HG03558 (cell line): Measurements from ENCODE around the gene CHRDL2.
"Not testable (repeated sequence)": the region's sequence is repeated elsewhere in the genome, so short reads cannot be mapped to it uniquely, and the experiment has no call there.

Experiments
- ATAC-seq: cut with Tn5 transposase; IDR thresholded peaks from one replicate; pipeline ENCODE4 v1.9.1; 2021; ENCODE audit warnings: moderate number of reproducible peaks; ENCODE audit not compliant: unreplicated experiment; ENCODE audit errors: extremely low read depth

The CHRDL2 gene, protein sequence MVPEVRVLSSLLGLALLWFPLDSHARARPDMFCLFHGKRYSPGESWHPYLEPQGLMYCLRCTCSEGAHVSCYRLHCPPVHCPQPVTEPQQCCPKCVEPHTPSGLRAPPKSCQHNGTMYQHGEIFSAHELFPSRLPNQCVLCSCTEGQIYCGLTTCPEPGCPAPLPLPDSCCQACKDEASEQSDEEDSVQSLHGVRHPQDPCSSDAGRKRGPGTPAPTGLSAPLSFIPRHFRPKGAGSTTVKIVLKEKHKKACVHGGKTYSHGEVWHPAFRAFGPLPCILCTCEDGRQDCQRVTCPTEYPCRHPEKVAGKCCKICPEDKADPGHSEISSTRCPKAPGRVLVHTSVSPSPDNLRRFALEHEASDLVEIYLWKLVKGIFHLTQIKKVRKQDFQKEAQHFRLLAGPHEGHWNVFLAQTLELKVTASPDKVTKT

GRCh38 chr11:74731301-74732094, at the start of gene CHRDL2:
CHRDL2 (minus strand) TSS chr11:74731426; CDS start chr11:74730888, 538 bp downstream.
- no peak for ATAC-seq

- no peak for ATAC-seq
Measured at GRCh38 chr11:74780248-74781005, 49.2 kb upstream of the CHRDL2 start.

DNA sequence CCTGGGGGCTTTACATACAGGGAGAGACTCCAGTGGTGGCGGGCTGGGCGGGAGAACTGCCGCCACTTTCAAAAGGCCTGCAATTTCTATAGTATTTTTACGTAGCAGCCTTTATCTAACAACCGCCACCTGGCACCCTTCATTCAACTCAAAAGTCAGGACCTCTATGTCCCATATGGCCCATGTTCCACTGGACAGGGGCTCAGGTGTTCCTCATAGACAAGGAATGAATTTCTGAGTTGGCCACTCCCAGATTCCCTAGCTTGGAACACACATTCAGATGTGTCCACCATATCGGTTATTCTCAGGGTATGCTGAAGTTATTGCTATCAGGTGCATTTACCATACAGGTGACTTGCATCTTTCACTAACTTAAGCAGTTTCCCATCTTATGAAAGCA, 47.4 kb upstream of the CHRDL2 start:
- ATAC-seq, result no peak

GRCh38 chr11:74777877-74778276, 46.7 kb upstream of the CHRDL2 start:
- no peak for ATAC-seq

- no peak for ATAC-seq
Measured at GRCh38 chr11:74777038-74777437, 45.8 kb upstream of the CHRDL2 start.

DNA sequence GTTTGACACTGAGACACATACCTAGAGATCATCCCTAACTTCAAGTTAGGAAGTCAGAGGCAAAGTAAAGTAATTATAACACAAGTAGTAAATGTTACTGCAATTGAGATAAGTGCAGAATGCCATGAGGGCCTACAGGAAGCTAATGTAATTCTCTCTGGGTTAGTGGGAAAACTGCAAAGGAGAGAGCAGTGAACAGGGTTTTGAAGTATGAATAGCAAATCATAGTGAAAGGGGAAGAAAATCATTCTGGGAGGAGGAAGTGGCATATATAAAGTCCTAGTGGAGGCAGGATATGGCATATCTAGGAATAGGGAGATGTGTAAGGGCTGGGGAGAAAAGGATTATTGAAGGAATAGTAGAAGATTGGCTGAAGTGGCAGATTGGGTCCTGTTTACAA, 45.3 kb upstream of the CHRDL2 start:
- no peak for ATAC-seq

- no peak for ATAC-seq
Measured at GRCh38 chr11:74775762-74776161, 44.5 kb upstream of the CHRDL2 start.

DNA sequence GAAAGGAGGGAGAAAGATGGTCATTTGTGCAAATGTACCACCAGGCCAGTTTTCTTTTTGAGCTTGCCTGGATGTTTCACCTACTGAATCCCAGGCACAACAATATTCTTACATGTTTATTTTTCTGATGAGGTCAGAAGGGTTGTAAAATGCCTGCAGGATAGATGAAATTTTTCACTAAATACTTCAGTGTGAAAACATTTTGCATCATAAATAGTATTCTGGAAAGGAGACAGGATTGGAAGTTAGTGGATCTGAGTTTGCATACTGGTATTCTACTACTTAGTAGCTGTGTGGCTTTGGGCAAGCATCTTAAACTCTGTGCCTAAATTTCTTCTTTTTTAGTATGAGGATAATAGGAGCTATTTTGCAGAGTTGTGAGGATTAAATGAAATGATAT, 42.2 kb upstream of the CHRDL2 start:
- ATAC-seq, result no peak

- no peak for ATAC-seq
Measured at GRCh38 chr11:74771139-74771538, 39.9 kb upstream of the CHRDL2 start.

GRCh38 chr11:74770456-74770855, 39.2 kb upstream of the CHRDL2 start:
- no peak for ATAC-seq

GRCh38 chr11:74769055-74769707, 38.0 kb upstream of the CHRDL2 start:
- ATAC-seq, result no peak

DNA sequence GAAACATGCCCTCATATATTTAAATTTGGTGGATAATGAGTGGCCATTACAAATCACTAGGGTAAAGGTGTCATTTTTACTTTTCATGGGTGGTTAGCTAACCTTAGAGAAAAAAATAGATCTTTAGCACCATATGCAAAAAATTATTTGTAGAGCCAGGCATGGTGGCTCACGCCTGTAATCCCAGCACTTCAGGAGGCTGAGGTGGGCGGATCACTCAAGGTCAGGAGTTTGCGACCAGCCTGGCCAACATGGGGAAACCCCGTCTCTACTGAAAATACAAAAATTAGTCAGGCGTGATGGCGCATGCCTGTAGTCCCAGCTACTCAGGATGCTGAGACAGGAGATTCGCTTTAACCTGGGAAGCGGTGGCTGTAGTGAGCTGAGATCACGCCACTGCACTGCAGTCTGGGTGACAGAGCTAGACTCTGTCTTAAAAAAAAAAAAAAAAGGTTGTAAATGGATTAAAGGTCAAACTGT, 37.0 kb upstream of the CHRDL2 start:
- peak; percentile 60 for ATAC-seq

GRCh38 chr11:74766905-74767304, 35.7 kb upstream of the CHRDL2 start:
- no peak for ATAC-seq

- no peak for ATAC-seq
Measured at GRCh38 chr11:74756571-74756970, 25.3 kb upstream of the CHRDL2 start.

DNA sequence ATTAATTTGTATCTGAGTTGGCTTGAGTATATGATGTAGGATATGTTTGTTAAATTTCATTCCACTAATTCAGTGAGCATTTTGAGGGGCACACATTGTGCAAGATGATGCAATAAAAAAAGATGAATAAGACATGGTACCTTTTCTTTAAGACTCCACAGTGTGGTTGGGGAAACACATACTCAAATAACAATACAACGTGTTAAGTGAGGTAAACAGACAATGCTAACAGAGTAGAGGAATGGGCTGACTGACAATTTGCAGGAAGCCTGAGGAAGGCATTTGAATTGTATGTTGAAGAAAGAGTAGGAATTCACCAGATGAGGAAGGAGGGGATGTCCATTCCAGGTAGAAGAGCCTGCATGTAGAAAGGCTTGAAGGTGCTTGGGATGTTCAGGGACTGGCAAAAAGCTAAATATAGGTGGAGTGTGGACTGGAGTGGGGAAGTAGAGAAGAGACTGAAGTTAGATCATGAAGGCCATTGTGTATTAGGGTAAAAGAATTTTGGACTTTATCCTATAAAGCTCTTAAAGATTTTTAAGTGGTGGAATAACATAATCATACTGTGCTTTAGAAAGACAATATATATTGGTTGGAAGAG, 24.3 kb upstream of the CHRDL2 start:
- ATAC-seq, result no peak

GRCh38 chr11:74754507-74755252, 23.5 kb upstream of the CHRDL2 start:
- ATAC-seq, result no peak

DNA sequence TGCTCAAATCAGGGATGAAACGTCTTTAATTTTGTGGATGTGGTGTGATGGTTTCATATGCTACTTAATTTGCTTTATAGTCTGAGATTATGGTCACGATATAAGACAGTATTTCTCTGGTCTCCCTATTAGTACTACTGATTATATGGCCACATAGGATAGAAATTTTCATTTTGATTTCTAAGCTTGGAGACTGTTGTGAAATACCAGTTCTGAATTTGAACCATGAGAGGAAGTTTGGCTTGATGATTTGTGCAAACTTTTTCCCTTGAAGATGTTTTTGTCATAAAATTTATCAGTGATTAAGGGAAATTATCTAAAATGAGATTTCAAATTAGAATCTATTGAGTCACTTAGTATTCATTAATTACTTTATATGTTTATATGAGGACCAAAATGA, 20.1 kb upstream of the CHRDL2 start:
- ATAC-seq, result no peak

DNA sequence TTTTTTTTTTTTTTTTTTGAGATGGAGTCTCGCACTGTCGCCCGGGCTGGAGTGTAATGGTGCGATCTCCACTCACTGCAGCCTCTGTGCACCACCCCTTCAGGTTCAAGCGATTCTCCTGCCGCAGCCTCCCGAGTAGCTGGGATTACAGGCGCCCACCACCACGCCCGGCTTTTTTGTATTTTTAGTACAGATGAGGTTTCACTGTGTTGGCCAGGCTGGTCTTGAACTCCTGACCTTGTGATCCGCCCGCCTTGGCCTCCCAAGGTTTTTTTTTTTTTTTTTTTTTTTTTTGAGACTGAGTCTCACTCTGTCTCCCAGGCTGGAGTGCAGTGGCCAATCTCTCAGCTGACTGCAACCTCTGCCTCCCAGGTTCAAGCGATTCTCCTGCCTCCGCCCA, 19.4 kb upstream of the CHRDL2 start:
- ATAC-seq, result not testable (repeated sequence)

DNA sequence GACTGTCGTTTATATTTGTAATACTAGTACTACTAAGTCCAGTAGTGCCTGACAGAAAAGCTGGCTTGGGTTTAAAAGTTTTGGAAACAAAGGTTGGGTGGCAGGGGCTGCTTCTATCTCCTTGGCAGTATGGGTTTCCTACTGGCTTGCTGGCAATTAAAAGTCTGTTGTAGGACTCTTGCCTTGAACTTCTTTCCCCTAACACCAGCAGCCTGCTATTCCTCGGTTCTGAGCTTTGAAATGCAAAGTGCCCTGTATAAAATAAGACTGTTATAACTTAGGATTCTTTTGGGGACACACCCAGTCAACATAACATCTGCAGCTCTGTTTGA, 18.7 kb upstream of the CHRDL2 start:
- ATAC-seq, result no peak
